Uterus (tissue), 2 donors: ENCODE data around the gene CTAGE15.
"Not testable (repeated sequence)": the region's sequence is repeated elsewhere in the genome, so short reads cannot be mapped to it uniquely, and the experiment has no call there.

Source experiments
- POLR2A ChIP-seq, 2 donors: fragments of 450-650 bp; IDR thresholded peaks; one replicate each; pipeline ENCODE4 v1.6.1; 2016; ENCODE audit warnings: antibody characterized with exemption in 2 of 2, mild to moderate bottlenecking in 1 of 2, moderate library complexity in 1 of 2
- TF ChIP-seq, protein P1 (sequence below), 4 experiments: fragments of 200-600 bp in 2 of 4; fragments of 450-650 bp in 2 of 4; sonication (generic) in 2 of 4; IDR thresholded peaks; one replicate each; pipeline ENCODE4 v1.5.1; 2016 to 2019; ENCODE audit warnings: antibody characterized with exemption in 4 of 4, mild to moderate bottlenecking in 2 of 4, moderate library complexity in 1 of 4

DNA sequence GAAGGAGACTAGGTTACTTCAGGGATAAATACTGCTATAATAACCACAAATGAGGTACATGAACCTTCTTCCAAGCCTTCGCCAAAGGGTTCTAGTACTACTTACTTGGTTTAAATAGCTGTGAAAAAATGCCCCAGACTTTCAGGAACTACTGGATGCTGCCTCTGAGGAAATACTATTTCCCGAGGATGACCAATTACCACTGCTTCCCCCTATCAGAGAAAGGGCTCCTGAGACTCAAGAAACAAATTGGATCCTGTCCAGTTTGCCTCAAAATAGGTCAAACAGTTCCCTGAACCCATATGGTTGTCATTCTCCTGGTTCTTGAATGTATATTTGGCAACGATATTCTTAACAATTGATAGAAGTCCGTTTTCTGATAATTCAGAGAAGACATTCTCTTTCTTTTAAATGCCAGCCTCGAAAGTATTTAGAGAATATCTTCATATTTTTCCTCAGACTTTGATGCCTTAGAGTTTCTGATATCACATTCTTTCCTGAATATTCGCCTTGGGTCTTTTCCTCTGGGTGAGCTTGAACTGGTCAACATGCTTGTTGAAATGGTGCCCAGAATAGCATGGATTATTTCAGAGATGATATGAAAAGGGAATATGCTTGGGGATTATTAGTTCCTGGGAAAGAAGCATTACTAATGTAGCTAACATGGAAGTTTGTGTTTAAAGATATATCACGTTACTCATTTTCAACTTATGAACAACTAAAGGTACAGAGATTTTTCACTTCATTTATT lies 28.1 kb upstream of the CTAGE15 start:
- not testable (repeated sequence) for TF ChIP-seq POLR2A (IDR thresholded peaks at IDR 0.05)
- TF ChIP-seq, protein P1, sequence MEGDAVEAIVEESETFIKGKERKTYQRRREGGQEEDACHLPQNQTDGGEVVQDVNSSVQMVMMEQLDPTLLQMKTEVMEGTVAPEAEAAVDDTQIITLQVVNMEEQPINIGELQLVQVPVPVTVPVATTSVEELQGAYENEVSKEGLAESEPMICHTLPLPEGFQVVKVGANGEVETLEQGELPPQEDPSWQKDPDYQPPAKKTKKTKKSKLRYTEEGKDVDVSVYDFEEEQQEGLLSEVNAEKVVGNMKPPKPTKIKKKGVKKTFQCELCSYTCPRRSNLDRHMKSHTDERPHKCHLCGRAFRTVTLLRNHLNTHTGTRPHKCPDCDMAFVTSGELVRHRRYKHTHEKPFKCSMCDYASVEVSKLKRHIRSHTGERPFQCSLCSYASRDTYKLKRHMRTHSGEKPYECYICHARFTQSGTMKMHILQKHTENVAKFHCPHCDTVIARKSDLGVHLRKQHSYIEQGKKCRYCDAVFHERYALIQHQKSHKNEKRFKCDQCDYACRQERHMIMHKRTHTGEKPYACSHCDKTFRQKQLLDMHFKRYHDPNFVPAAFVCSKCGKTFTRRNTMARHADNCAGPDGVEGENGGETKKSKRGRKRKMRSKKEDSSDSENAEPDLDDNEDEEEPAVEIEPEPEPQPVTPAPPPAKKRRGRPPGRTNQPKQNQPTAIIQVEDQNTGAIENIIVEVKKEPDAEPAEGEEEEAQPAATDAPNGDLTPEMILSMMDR (IDR thresholded peaks at IDR 0.05) = not testable (repeated sequence)
